GM23248 (cell line): Measurements from ENCODE around the gene CCDC146.

Source experiments
- EZH2 ChIP-seq: fragments of 200-600 bp; sonication (generic); IDR thresholded peaks from 2 replicates; pipeline ENCODE4 v1.6.1; 2018; ENCODE audit warnings: antibody characterized with exemption, mild to moderate bottlenecking; ENCODE audit not compliant: insufficient read depth, poor library complexity, severe bottlenecking
- EZH2phosphoT487 ChIP-seq: fragments of 200-600 bp; sonication (generic); IDR thresholded peaks from 2 replicates; pipeline ENCODE4 v1.6.1; 2018; ENCODE audit warnings: antibody characterized with exemption, moderate library complexity, mild to moderate bottlenecking, low read depth; ENCODE audit not compliant: insufficient read depth

DNA sequence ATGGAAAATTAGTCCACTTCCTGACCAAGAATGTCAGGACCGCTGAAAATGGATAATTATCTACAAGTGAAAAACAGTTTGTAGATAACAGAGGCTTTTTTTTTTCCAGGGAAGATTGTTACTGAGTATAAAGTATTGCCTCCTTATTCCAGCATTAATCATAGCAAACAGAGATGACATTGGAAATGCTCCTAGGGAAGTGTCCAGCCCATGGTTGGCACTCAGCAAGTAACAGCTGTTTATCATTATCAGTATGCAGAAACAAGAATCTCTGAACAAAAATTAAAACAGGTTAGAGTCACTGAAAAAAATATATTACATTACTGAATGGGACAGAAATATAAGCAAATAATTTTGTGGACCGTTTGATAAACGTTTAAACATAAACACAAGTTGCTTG, 62.6 kb downstream of the CCDC146 start:
- TF ChIP-seq EZH2 = no peak
- TF ChIP-seq EZH2phosphoT487 = no peak
